Endothelial cell of umbilical vein (primary cell): ENCODE results near the gene NCOA3. TPM values are rescaled to one million over a fixed set of nuclear protein-coding genes. Genes with fewer than 3 reads are reported as not detected.

Experiments used
- BruUV-seq: library from RNA; stranded (reverse); fragments of 400-500 nt; replicated peaks from 2 replicates; lab custom pipeline; 2021; lab: Mats Ljungman, UMichigan
- CTCF ChIA-PET: fragments of 300-600, 350-600 bp; sonication (Branson Sonifier 250); formaldehyde crosslinking; loops from one replicate; lab custom pipeline; 2021; ENCODE audit warnings: antibody characterized with exemption, inconsistent platforms; lab: Charles Lee
- POLR2A ChIA-PET: fragments of 300-600, 350-600 bp; sonication (Branson Sonifier 250); formaldehyde crosslinking; loops from one replicate; lab custom pipeline; 2021; ENCODE audit warnings: antibody characterized with exemption, inconsistent platforms; lab: Charles Lee
- DNase-seq: peaks from one replicate; pipeline ENCODE4 v3.0.0-alpha.2; 2011; ENCODE audit warnings: low read depth, low spot score
- FAIRE-seq: peaks from 2 replicates; lab custom pipeline; 2011; peaks lifted over from hg19 to GRCh38; lab: Jason Lieb, UNC
- H2AFZ ChIP-seq: 2 replicates; pipeline ENCODE4 v1.6.0; 2012; ENCODE audit warnings: low read depth, low read length, control low read depth, inconsistent platforms
- H3K27ac ChIP-seq: 2 replicates; pipeline ENCODE4 v1.5.1; 2011; ENCODE audit warnings: low read depth, mild to moderate bottlenecking, control low read depth, low read length, moderate library complexity; ENCODE audit not compliant: insufficient read depth
- H3K27me3 ChIP-seq, 2 experiments: 2 replicates each; pipeline versions ENCODE4 v1.6.0 to v1.6.1; 2011; ENCODE audit warnings: low read length in 2 of 2, mixed read lengths in 1 of 2; ENCODE audit not compliant: control insufficient read depth in 2 of 2, insufficient read depth in 2 of 2
- H3K36me3 ChIP-seq, 2 experiments: 2 replicates in 1 of 2; 3 replicates in 1 of 2; pipeline ENCODE4 v1.5.1; 2011; ENCODE audit warnings: low read length in 2 of 2, mild to moderate bottlenecking in 1 of 2, moderate library complexity in 1 of 2; ENCODE audit not compliant: control insufficient read depth in 2 of 2, insufficient read depth in 2 of 2; ENCODE audit errors: extremely low read depth in 1 of 2
- H3K4me1 ChIP-seq: 3 replicates; pipeline ENCODE4 v1.5.1; 2011; ENCODE audit warnings: mild to moderate bottlenecking, low read length; ENCODE audit not compliant: control insufficient read depth, insufficient read depth; ENCODE audit errors: extremely low read depth
- H3K4me2 ChIP-seq: 2 replicates; pipeline ENCODE4 v1.6.1; 2011; ENCODE audit warnings: low read length, control low read depth, mixed read lengths; ENCODE audit not compliant: insufficient read depth
- H3K4me3 ChIP-seq, 3 experiments: fragments of 200-600 bp in 1 of 3; sonication (generic), shearing (Covaris generic) in 1 of 3; replicated peaks in 1 of 3; 2 replicates each; pipeline ENCODE4 v1.5.1; 2011 to 2016; ENCODE audit warnings: control low read depth in 3 of 3, low read length in 3 of 3, mild to moderate bottlenecking in 2 of 3, inconsistent platforms in 1 of 3, low read depth in 1 of 3, moderate library complexity in 1 of 3; ENCODE audit not compliant: insufficient read depth in 1 of 3
- H3K79me2 ChIP-seq: 2 replicates; pipeline ENCODE4 v1.6.0; 2012; ENCODE audit warnings: low read length, inconsistent platforms; ENCODE audit not compliant: control insufficient read depth, insufficient read depth
- H3K9ac ChIP-seq: replicated peaks from 2 replicates; pipeline ENCODE3; 2011; ENCODE audit warnings: low read length, control low read depth; ENCODE audit not compliant: insufficient read depth; ENCODE audit errors: extremely low read depth
- H3K9me1 ChIP-seq: replicated peaks from 3 replicates; pipeline ENCODE4 v1.6.0; 2011; ENCODE audit warnings: mild to moderate bottlenecking, low read length; ENCODE audit not compliant: control insufficient read depth, insufficient read depth; ENCODE audit errors: extremely low read depth
- H3K9me3 ChIP-seq: replicated peaks from 2 replicates; pipeline ENCODE4 v1.5.1; 2012; ENCODE audit warnings: low read length, inconsistent platforms; ENCODE audit not compliant: control insufficient read depth, insufficient read depth
- H4K20me1 ChIP-seq: replicated peaks from 2 replicates; pipeline ENCODE3; 2011; ENCODE audit warnings: mild to moderate bottlenecking, low read length; ENCODE audit not compliant: control insufficient read depth, insufficient read depth; ENCODE audit errors: extremely low read depth
- CTCF ChIP-seq, 2 donors: IDR thresholded peaks; 1 replicate in 1 of 2; 2 replicates in 1 of 2; pipeline ENCODE4 v1.5.1; 2011; ENCODE audit warnings: low read length in 2 of 2, mild to moderate bottlenecking in 2 of 2, moderate library complexity in 2 of 2, control low read depth in 1 of 2, inconsistent platforms in 1 of 2, low read depth in 1 of 2; ENCODE audit not compliant: insufficient read depth in 1 of 2; ENCODE audit errors: extremely low read depth in 1 of 2
- GATA2 ChIP-seq: IDR thresholded peaks from 2 replicates; pipeline ENCODE4 v1.7.0; 2011; ENCODE audit warnings: low read depth, mild to moderate bottlenecking, moderate library complexity, mixed read lengths, low read length; ENCODE audit not compliant: insufficient read length, insufficient read depth
- MAX ChIP-seq: IDR thresholded peaks from 2 replicates; pipeline ENCODE4 v1.6.1; 2011; ENCODE audit not compliant: insufficient read depth, insufficient read length
- POLR2AphosphoS5 ChIP-seq: IDR thresholded peaks from 2 replicates; pipeline ENCODE4 v1.6.1; 2012; ENCODE audit warnings: low read depth, mild to moderate bottlenecking, control low read depth, low read length, moderate library complexity; ENCODE audit not compliant: insufficient read depth
- dilution Hi-C: fragments of 300-500 bp; cut with MboI; formaldehyde crosslinking; loops from one replicate; pipeline ENCODE4 v1.15.0; 2019; ENCODE audit warnings: low sequenced_read_pairs; ENCODE audit not compliant: extremely low pct_ligation_motif_present
- intact Hi-C: fragments of 100-400 bp; cut with micrococcal nuclease; formaldehyde crosslinking; loops from one replicate; pipeline ENCODE4 v1.10.0; 2022
- polyA plus RNA-seq, 4 experiments: library from polyadenylated mRNA; depleted of rRNA in 3 of 4; stranded (reverse) in 3 of 4; unstranded in 1 of 4; fragments of >200 nt; gene quantifications; 2 replicates each; pipeline versions ENCODE4 v1.2.1 to v1.2.3, GENCODE V29; 2011 to 2012; ENCODE audit warnings: missing spikeins in 1 of 4
- total RNA-seq: library from RNA; stranded (reverse); gene quantifications from 2 replicates; pipeline ENCODE4 v1.2.3, GENCODE V29; 2021

Gene NCOA3
- total and polyA plus RNA-seq, 2 donors (not counting 3 experiments of a cell fraction or from before 2014, with no cell fraction given) = 12.0 to 35.6 TPM

GRCh38 chr20:47581090-47581489 lies 79.4 kb downstream of the NCOA3 start:
- peaks cover 46% of the 10 kb centered on the region for H3K79me2 ChIP-seq
- intact Hi-C loops = no loop called here
- no peak for DNase-seq

More at GRCh38 chr20:47581090-47581489, 79.4 kb downstream of the NCOA3 start:
- H3K4me1 ChIP-seq = peaks cover 32% of the 10 kb centered on the region
- H3K27me3 ChIP-seq = no peaks in the 10 kb centered on the region
- no peak for FAIRE-seq
- H3K4me2 ChIP-seq = no peak overlapping the region
- H4K20me1 ChIP-seq = no peaks in the 10 kb centered on the region
- H3K27ac ChIP-seq = no peak overlapping the region
- dilution Hi-C loops = no loop called here
- no peak overlapping the region for H3K4me3 ChIP-seq
- POLR2A ChIA-PET = no interaction called here
- CTCF ChIA-PET = interaction anchor here (0.6 kb wide), 1 partner anchor 39 kb away, joined by 3 read pairs; no protein-coding TSS in a partner anchor
- no peaks in the 10 kb centered on the region for H3K36me3 ChIP-seq
- BruUV-seq = no TSS peak
- H2AFZ ChIP-seq = no peak overlapping the region
- TF ChIP-seq GATA2 = no peak
- TF ChIP-seq CTCF (IDR thresholded peaks at IDR 0.05; ENCODE audit: extremely low read depth in 1 of 2, insufficient read depth in 1 of 2, low read depth in 1 of 2, low read length in 2 of 2) = no peak
- TF ChIP-seq MAX = no peak
- TF ChIP-seq POLR2AphosphoS5 = no peak
- no peak overlapping the region for H3K9ac ChIP-seq
- no peaks in the 10 kb centered on the region for H3K9me3 ChIP-seq
- no peaks in the 10 kb centered on the region for H3K9me1 ChIP-seq
